ENCODE results near the gene GINS1. TPM values are rescaled to one million over a fixed set of nuclear protein-coding genes. Genes with fewer than 3 reads are reported as not detected.

The GINS1 gene
- total RNA-seq, 1 donor from 2014 or later: not detected

GRCh38 chr20:25465243-25466135 is 58.0 kb downstream of the GINS1 start:
- H3K27me3 ChIP-seq: no peaks in the 10 kb centered on the region
- intact Hi-C loops (cut with DNase I): no loop called here
- no peaks in the 10 kb centered on the region for H3K4me1 ChIP-seq
- peaks cover 62 to 85% of the 10 kb centered on the region in 2 donors for H3K36me3 ChIP-seq
- H3K27ac ChIP-seq: no peak overlapping the region
- DNase-seq (ENCODE audit: low spot score in 2 of 2): no peak
- no peak overlapping the region for H3K4me3 ChIP-seq
- no peaks in the 10 kb centered on the region for H3K9me3 ChIP-seq
- TF ChIP-seq CTCF (IDR thresholded peaks at IDR 0.05): no peak

- intact Hi-C loops (cut with DNase I): no loop called here
- peaks cover 52 to 78% of the 10 kb centered on the region in 2 donors for H3K36me3 ChIP-seq
These were observed 59.4 kb downstream of the GINS1 start for GRCh38 chr20:25466846-25467245.

GRCh38 chr20:25467441-25467840 is 60.0 kb downstream of the GINS1 start:
- no peak for TF ChIP-seq CTCF (IDR thresholded peaks at IDR 0.05)
- intact Hi-C loops (cut with DNase I): no loop called here
- Histone ChIP-seq H3K9me3 (no peaks in the 10 kb centered on the region), H3K27ac (no peak overlapping the region), H3K27me3 (no peaks in the 10 kb centered on the region), H3K36me3 (peaks cover 48 to 73% of the 10 kb centered on the region in 2 donors), H3K4me3 (no peak overlapping the region), H3K4me1 (no peaks in the 10 kb centered on the region)
- DNase-seq (ENCODE audit: low spot score in 2 of 2): no peak

More at GRCh38 chr20:25466846-25467245, 59.4 kb downstream of the GINS1 start:
- no peaks in the 10 kb centered on the region for H3K4me1 ChIP-seq
- H3K4me3 ChIP-seq: no peak overlapping the region
- no peak for TF ChIP-seq CTCF (IDR thresholded peaks at IDR 0.05)
- no peaks in the 10 kb centered on the region for H3K9me3 ChIP-seq
- H3K27ac ChIP-seq: no peak overlapping the region
- no peak for DNase-seq (ENCODE audit: low spot score in 2 of 2)
- H3K27me3 ChIP-seq: no peaks in the 10 kb centered on the region

GRCh38 chr20:25468126-25469075 is 60.9 kb downstream of the GINS1 start:
- Histone ChIP-seq H3K9me3 (no peaks in the 10 kb centered on the region), H3K36me3 (peaks cover 45 to 69% of the 10 kb centered on the region in 2 donors), H3K4me1 (no peaks in the 10 kb centered on the region), H3K27ac (no peak overlapping the region), H3K4me3 (no peak overlapping the region), H3K27me3 (no peaks in the 10 kb centered on the region)
- no peak for TF ChIP-seq CTCF (IDR thresholded peaks at IDR 0.05)
- DNase-seq (ENCODE audit: low spot score in 2 of 2): no peak
- intact Hi-C loops (cut with DNase I): no loop called here

- no peak for TF ChIP-seq CTCF (IDR thresholded peaks at IDR 0.05)
- DNase-seq (ENCODE audit: low spot score in 2 of 2): no peak
- no peaks in the 10 kb centered on the region for H3K9me3 ChIP-seq
- no peak overlapping the region for H3K27ac ChIP-seq
- no peak overlapping the region for H3K4me3 ChIP-seq
- intact Hi-C loops (cut with DNase I): no loop called here
- no peaks in the 10 kb centered on the region for H3K27me3 ChIP-seq
- H3K4me1 ChIP-seq: no peaks in the 10 kb centered on the region
- H3K36me3 ChIP-seq: peaks cover 41 to 65% of the 10 kb centered on the region in 2 donors
These were observed 62.1 kb downstream of the GINS1 start for GRCh38 chr20:25469558-25469957.

All from ascending aorta (tissue), 2 donors.